ENCODE measurements around the gene CEACAM8. TPM values are rescaled to one million over a fixed set of nuclear protein-coding genes. Genes with fewer than 3 reads are reported as not detected.

CEACAM8 gene
- not detected in 2 replicates for total RNA-seq

DNA sequence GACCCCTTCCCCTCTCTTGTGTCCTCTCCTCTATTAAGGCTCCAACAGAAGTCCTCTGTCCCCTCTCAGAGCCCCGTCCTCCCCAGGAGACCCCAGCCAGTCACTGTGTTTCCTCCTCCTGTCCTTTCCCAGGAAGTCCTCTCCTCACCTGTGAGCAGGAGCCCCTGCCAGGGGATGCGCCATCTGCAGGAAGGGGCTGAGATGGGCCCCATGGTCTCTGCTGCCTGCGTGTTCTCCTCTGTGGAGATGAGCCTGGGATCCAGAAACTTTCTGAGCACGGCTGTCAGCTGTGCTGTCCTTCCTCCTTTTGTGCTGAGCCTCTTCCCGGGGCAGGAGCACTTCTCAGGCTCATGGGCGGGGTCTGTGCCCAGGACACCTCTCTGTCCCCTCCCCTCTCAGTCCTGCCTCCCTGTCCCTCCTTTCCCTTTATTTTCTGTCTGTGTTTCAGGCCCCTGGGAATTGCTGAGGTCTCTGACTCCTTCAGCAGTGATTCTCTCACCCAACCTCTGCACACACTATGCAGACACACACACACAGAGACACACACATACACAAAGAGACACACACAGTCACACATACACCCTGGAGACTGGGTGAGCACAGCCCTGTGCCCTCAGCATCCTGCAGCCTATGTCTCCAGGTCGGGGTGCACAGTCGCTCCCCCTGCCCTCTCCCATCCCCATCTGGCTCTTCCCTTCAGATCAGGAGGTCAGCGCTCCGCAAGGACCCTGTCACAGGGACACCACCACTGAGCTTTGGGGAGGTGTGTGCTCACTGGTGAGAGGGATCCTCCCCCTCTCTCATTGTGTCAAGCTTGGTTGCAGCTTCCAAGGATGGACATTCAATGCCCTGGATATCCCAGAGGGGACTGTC lies at the start of gene CEACAM8:
Gene CEACAM8, minus strand, starts transcription at position 308 of the 873 bp plus-strand sequence. Its CDS starts 96 bp downstream, at position 212.

Other genes starting within 250 kb of the CEACAM8 start
- gene CNFN, start 204.6 kb downstream of the CEACAM8 start, total RNA-seq = 2.1 and 5.3 TPM in 2 replicates
- gene LIPE, start 167.5 kb downstream of the CEACAM8 start, total RNA-seq = 9.2 and 15.7 TPM in 2 replicates
- gene CXCL17, start 152.0 kb downstream of the CEACAM8 start, total RNA-seq = 11.6 and 15.7 TPM in 2 replicates
- gene CEACAM1, start 66.4 kb downstream of the CEACAM8 start, total RNA-seq = 5.7 and 5.8 TPM in 2 replicates
- gene PSG3, start 145.6 kb upstream of the CEACAM8 start, total RNA-seq = not detected in 2 replicates
- not detected in 2 replicates for gene PSG8, start 170.8 kb upstream of the CEACAM8 start, total RNA-seq

Data from airway epithelial cell (primary cell).